Measurements from ENCODE around the gene KDM7A. TPM values are rescaled to one million over a fixed set of nuclear protein-coding genes. Genes with fewer than 3 reads are reported as not detected.

Gene KDM7A
- polyA plus RNA-seq, 1 of the 3 experiments (the other 2 are of a cell fraction): 0.94 TPM

DNA sequence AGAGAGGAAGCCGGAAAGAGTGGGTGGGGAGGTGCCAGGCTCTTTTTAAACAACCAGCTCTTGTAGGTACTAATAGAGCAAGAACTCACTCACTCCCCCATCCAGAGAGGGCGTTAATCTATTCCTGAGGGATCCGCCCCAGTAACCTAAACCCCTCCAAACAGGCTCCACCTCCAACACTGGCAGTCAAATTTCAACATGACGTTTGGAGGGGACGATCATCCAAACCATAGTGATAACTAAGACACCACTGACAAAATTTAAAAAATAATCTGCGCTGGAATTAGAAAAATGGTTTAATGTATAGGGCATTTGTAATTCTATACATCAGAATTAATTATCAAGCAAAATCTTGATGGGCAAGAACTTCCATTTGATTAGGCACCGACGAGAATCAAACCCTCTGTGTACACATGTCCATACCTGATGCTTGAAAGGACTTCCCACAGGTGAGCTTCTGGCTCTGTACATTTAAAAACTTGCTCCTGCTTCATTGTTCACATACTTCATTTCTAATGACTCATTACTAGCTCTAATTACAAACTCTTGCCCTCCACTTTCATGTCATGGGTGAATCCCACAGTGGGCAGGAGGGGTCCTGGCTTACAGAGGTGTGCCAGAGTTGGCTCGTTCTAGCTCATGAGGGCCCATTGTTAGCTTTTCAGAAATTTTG is 20.6 kb upstream of the KDM7A start:
- Histone ChIP-seq H3K36me3 (replicated peaks in 1 of 2; ENCODE audit: control insufficient read depth in 1 of 2, insufficient read depth in 2 of 2, low read length in 1 of 2) (no peaks in the 10 kb centered on the region), H3K9me3 (no peaks in the 10 kb centered on the region), H3K9me2 (no peaks in the 10 kb centered on the region), H3K27ac (ENCODE audit: low read depth in 2 of 2, low read length in 1 of 2) (no peak overlapping the region), H4K20me1 (ENCODE audit: insufficient read depth) (no peaks in the 10 kb centered on the region), H3K27me3 (ENCODE audit: insufficient read depth) (no peaks in the 10 kb centered on the region; the same call in 1 of the 2 replicates), H3K4me2 (no peak overlapping the region), H3K4me3 (ENCODE audit: low read depth in 2 of 2, low read length in 1 of 2) (no peak overlapping the region), H3K4me1 (ENCODE audit: control insufficient read depth in 1 of 2, insufficient read depth in 2 of 2, low read depth in 1 of 2, low read length in 1 of 2) (no peaks in the 10 kb centered on the region), H3F3A (replicated peaks; ENCODE audit: insufficient read depth) (peaks cover 6% of the 10 kb centered on the region), H2AFZ (ENCODE audit: low read depth) (no peak overlapping the region), H3K79me2 (ENCODE audit: insufficient read depth) (no peaks in the 10 kb centered on the region), H3K9ac (no peak overlapping the region)
- POLR2A ChIA-PET: no interaction called here
- TF ChIP-seq, protein P1, sequence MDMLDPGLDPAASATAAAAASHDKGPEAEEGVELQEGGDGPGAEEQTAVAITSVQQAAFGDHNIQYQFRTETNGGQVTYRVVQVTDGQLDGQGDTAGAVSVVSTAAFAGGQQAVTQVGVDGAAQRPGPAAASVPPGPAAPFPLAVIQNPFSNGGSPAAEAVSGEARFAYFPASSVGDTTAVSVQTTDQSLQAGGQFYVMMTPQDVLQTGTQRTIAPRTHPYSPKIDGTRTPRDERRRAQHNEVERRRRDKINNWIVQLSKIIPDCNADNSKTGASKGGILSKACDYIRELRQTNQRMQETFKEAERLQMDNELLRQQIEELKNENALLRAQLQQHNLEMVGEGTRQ (IDR thresholded peaks at IDR 0.05; ENCODE audit: borderline replicate concordance, low read depth, low read length): no peak
- TF ChIP-seq NFIC (IDR thresholded peaks at IDR 0.05; ENCODE audit: borderline replicate concordance): no peak
- TF ChIP-seq, protein P2, sequence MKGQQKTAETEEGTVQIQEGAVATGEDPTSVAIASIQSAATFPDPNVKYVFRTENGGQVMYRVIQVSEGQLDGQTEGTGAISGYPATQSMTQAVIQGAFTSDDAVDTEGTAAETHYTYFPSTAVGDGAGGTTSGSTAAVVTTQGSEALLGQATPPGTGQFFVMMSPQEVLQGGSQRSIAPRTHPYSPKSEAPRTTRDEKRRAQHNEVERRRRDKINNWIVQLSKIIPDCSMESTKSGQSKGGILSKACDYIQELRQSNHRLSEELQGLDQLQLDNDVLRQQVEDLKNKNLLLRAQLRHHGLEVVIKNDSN (IDR thresholded peaks at IDR 0.05; ENCODE audit: borderline replicate concordance, low read depth): no peak
- no peak for TF ChIP-seq MEF2A (IDR thresholded peaks at IDR 0.05; ENCODE audit: borderline replicate concordance, low read depth)
- TF ChIP-seq GABPA (IDR thresholded peaks at IDR 0.05; ENCODE audit: low read depth): no peak
- TF ChIP-seq, protein P3, sequence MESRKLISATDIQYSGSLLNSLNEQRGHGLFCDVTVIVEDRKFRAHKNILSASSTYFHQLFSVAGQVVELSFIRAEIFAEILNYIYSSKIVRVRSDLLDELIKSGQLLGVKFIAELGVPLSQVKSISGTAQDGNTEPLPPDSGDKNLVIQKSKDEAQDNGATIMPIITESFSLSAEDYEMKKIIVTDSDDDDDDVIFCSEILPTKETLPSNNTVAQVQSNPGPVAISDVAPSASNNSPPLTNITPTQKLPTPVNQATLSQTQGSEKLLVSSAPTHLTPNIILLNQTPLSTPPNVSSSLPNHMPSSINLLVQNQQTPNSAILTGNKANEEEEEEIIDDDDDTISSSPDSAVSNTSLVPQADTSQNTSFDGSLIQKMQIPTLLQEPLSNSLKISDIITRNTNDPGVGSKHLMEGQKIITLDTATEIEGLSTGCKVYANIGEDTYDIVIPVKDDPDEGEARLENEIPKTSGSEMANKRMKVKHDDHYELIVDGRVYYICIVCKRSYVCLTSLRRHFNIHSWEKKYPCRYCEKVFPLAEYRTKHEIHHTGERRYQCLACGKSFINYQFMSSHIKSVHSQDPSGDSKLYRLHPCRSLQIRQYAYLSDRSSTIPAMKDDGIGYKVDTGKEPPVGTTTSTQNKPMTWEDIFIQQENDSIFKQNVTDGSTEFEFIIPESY (IDR thresholded peaks at IDR 0.05; ENCODE audit: borderline replicate concordance, low read depth): no peak
- TF ChIP-seq, protein P4, sequence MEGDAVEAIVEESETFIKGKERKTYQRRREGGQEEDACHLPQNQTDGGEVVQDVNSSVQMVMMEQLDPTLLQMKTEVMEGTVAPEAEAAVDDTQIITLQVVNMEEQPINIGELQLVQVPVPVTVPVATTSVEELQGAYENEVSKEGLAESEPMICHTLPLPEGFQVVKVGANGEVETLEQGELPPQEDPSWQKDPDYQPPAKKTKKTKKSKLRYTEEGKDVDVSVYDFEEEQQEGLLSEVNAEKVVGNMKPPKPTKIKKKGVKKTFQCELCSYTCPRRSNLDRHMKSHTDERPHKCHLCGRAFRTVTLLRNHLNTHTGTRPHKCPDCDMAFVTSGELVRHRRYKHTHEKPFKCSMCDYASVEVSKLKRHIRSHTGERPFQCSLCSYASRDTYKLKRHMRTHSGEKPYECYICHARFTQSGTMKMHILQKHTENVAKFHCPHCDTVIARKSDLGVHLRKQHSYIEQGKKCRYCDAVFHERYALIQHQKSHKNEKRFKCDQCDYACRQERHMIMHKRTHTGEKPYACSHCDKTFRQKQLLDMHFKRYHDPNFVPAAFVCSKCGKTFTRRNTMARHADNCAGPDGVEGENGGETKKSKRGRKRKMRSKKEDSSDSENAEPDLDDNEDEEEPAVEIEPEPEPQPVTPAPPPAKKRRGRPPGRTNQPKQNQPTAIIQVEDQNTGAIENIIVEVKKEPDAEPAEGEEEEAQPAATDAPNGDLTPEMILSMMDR (IDR thresholded peaks at IDR 0.05): no peak
- TF ChIP-seq FOXJ3 (CRISPR knock-in tag; IDR thresholded peaks at IDR 0.05): no peak
- TF ChIP-seq, protein P5, sequence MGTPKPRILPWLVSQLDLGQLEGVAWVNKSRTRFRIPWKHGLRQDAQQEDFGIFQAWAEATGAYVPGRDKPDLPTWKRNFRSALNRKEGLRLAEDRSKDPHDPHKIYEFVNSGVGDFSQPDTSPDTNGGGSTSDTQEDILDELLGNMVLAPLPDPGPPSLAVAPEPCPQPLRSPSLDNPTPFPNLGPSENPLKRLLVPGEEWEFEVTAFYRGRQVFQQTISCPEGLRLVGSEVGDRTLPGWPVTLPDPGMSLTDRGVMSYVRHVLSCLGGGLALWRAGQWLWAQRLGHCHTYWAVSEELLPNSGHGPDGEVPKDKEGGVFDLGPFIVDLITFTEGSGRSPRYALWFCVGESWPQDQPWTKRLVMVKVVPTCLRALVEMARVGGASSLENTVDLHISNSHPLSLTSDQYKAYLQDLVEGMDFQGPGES (IDR thresholded peaks at IDR 0.05; ENCODE audit: low read depth, low read length): no peak
- CTCF ChIA-PET: interaction anchor here (1.0 to 3.2 kb wide), 4 partner anchors 8 to 19 kb away, joined by 3 to 9 read pairs (median 4); no protein-coding TSS in a partner anchor
- DNase-seq: no peak
- WGBS (ENCODE audit: low lambda C conversion rate): 76% methylated on average over 9 of the region's 9 CpGs
